Measurements from ENCODE around the gene CCDC74B. TPM values are rescaled to one million over a fixed set of nuclear protein-coding genes. Genes with fewer than 3 reads are reported as not detected.
"Not testable (repeated sequence)": the region's sequence is repeated elsewhere in the genome, so short reads cannot be mapped to it uniquely, and the experiment has no call there.

CCDC74B gene
- 0.52 and 1.8 TPM in 2 replicates for total RNA-seq

GRCh38 chr2:130145006-130145414, at the start of gene CCDC74B:
Gene CCDC74B, minus strand, starts transcription at chr2:130145112. Its CDS starts 116 bp downstream, at chr2:130144996.
- intact Hi-C loops (cut with micrococcal nuclease): loop anchor here (5.0 kb wide), 1 partner anchor 37 kb away; the partner anchor contains the start of genes MZT2B and SMPD4
- not testable (repeated sequence) for H3K27ac Mint-ChIP-seq; H3K36me3 Mint-ChIP-seq (ENCODE audit: low read depth); H3K27me3 Mint-ChIP-seq (ENCODE audit: insufficient read depth); H3K4me1 Mint-ChIP-seq (ENCODE audit: low read depth); H3K9me3 Mint-ChIP-seq
- peak within 1 kb of the TSS; percentile 80 for H3K4me3 Mint-ChIP-seq
- peak; percentile 42 for DNase-seq (ENCODE audit: low spot score)

GRCh38 chr2:130193824-130194223, 48.9 kb upstream of the CCDC74B start:
- H3K27ac Mint-ChIP-seq; H3K4me3 Mint-ChIP-seq; H3K27me3 Mint-ChIP-seq (ENCODE audit: insufficient read depth); DNase-seq (ENCODE audit: low spot score); H3K9me3 Mint-ChIP-seq; intact Hi-C loops (cut with micrococcal nuclease); H3K36me3 Mint-ChIP-seq (ENCODE audit: low read depth); H3K4me1 Mint-ChIP-seq (ENCODE audit: low read depth): not testable (repeated sequence)

- H3K4me3 Mint-ChIP-seq; DNase-seq (ENCODE audit: low spot score); H3K9me3 Mint-ChIP-seq; H3K36me3 Mint-ChIP-seq (ENCODE audit: low read depth); intact Hi-C loops (cut with micrococcal nuclease); H3K27me3 Mint-ChIP-seq (ENCODE audit: insufficient read depth); H3K27ac Mint-ChIP-seq; H3K4me1 Mint-ChIP-seq (ENCODE audit: low read depth): not testable (repeated sequence)
Measured at GRCh38 chr2:130192451-130192850, 47.5 kb upstream of the CCDC74B start.

- H3K27me3 Mint-ChIP-seq (ENCODE audit: insufficient read depth); H3K36me3 Mint-ChIP-seq (ENCODE audit: low read depth); DNase-seq (ENCODE audit: low spot score); H3K4me1 Mint-ChIP-seq (ENCODE audit: low read depth); H3K4me3 Mint-ChIP-seq; H3K9me3 Mint-ChIP-seq; intact Hi-C loops (cut with micrococcal nuclease); H3K27ac Mint-ChIP-seq: not testable (repeated sequence)
Measured at GRCh38 chr2:130191319-130191718, 46.4 kb upstream of the CCDC74B start.

- DNase-seq (ENCODE audit: low spot score): no peak
Measured at GRCh38 chr2:130190237-130190636, 45.3 kb upstream of the CCDC74B start.

GRCh38 chr2:130188958-130189357, 44.0 kb upstream of the CCDC74B start:
- intact Hi-C loops (cut with micrococcal nuclease); H3K9me3 Mint-ChIP-seq; DNase-seq (ENCODE audit: low spot score); H3K27ac Mint-ChIP-seq; H3K4me1 Mint-ChIP-seq (ENCODE audit: low read depth); H3K36me3 Mint-ChIP-seq (ENCODE audit: low read depth); H3K27me3 Mint-ChIP-seq (ENCODE audit: insufficient read depth); H3K4me3 Mint-ChIP-seq: not testable (repeated sequence)

More at GRCh38 chr2:130190237-130190636, 45.3 kb upstream of the CCDC74B start:
- Mint-ChIP-seq H3K27me3 (ENCODE audit: insufficient read depth) (no peaks in the 10 kb centered on the region), H3K9me3 (no peaks in the 10 kb centered on the region), H3K4me3 (no peak overlapping the region), H3K4me1 (ENCODE audit: low read depth) (peaks cover 4% of the 10 kb centered on the region), H3K36me3 (ENCODE audit: low read depth) (peaks cover 2% of the 10 kb centered on the region), H3K27ac (no peak overlapping the region)
- intact Hi-C loops (cut with micrococcal nuclease): no loop called here

GRCh38 chr2:130187859-130188792, 43.2 kb upstream of the CCDC74B start:
- H3K36me3 Mint-ChIP-seq (ENCODE audit: low read depth); H3K27ac Mint-ChIP-seq; H3K4me1 Mint-ChIP-seq (ENCODE audit: low read depth); H3K9me3 Mint-ChIP-seq; H3K4me3 Mint-ChIP-seq; DNase-seq (ENCODE audit: low spot score); intact Hi-C loops (cut with micrococcal nuclease); H3K27me3 Mint-ChIP-seq (ENCODE audit: insufficient read depth): not testable (repeated sequence)

GRCh38 chr2:130187268-130187667, 42.4 kb upstream of the CCDC74B start:
- H3K36me3 Mint-ChIP-seq (ENCODE audit: low read depth): peaks cover 5% of the 10 kb centered on the region
- intact Hi-C loops (cut with micrococcal nuclease): no loop called here

GRCh38 chr2:130186391-130186790, 41.5 kb upstream of the CCDC74B start:
- H3K27me3 Mint-ChIP-seq (ENCODE audit: insufficient read depth): no peaks in the 10 kb centered on the region
- H3K4me1 Mint-ChIP-seq (ENCODE audit: low read depth): no peaks in the 10 kb centered on the region
- no peak overlapping the region for H3K4me3 Mint-ChIP-seq
- no peak for DNase-seq (ENCODE audit: low spot score)
- no peaks in the 10 kb centered on the region for H3K9me3 Mint-ChIP-seq
- H3K27ac Mint-ChIP-seq: no peak overlapping the region
- intact Hi-C loops (cut with micrococcal nuclease): no loop called here
- H3K36me3 Mint-ChIP-seq (ENCODE audit: low read depth): peaks cover 3% of the 10 kb centered on the region

More at GRCh38 chr2:130187268-130187667, 42.4 kb upstream of the CCDC74B start:
- peaks cover under 1% of the 10 kb centered on the region for H3K4me1 Mint-ChIP-seq (ENCODE audit: low read depth)
- H3K9me3 Mint-ChIP-seq: no peaks in the 10 kb centered on the region
- H3K27ac Mint-ChIP-seq: no peak overlapping the region
- no peak overlapping the region for H3K4me3 Mint-ChIP-seq
- H3K27me3 Mint-ChIP-seq (ENCODE audit: insufficient read depth): no peaks in the 10 kb centered on the region
- no peak for DNase-seq (ENCODE audit: low spot score)

GRCh38 chr2:130185896-130186295, 41.0 kb upstream of the CCDC74B start:
- no peak for DNase-seq (ENCODE audit: low spot score)
- intact Hi-C loops (cut with micrococcal nuclease): no loop called here
- no peak overlapping the region for H3K27ac Mint-ChIP-seq
- no peaks in the 10 kb centered on the region for H3K9me3 Mint-ChIP-seq
- peaks cover 3% of the 10 kb centered on the region for H3K36me3 Mint-ChIP-seq (ENCODE audit: low read depth)
- no peaks in the 10 kb centered on the region for H3K4me1 Mint-ChIP-seq (ENCODE audit: low read depth)
- no peaks in the 10 kb centered on the region for H3K27me3 Mint-ChIP-seq (ENCODE audit: insufficient read depth)
- H3K4me3 Mint-ChIP-seq: no peak overlapping the region

- DNase-seq (ENCODE audit: low spot score): no peak
- intact Hi-C loops (cut with micrococcal nuclease): no loop called here
- H3K27ac Mint-ChIP-seq: no peak overlapping the region
- H3K4me1 Mint-ChIP-seq (ENCODE audit: low read depth): no peaks in the 10 kb centered on the region
- H3K27me3 Mint-ChIP-seq (ENCODE audit: insufficient read depth): no peaks in the 10 kb centered on the region
- peaks cover 3% of the 10 kb centered on the region for H3K36me3 Mint-ChIP-seq (ENCODE audit: low read depth)
- no peak overlapping the region for H3K4me3 Mint-ChIP-seq
- no peaks in the 10 kb centered on the region for H3K9me3 Mint-ChIP-seq
Measured at GRCh38 chr2:130185436-130185835, 40.5 kb upstream of the CCDC74B start.

GRCh38 chr2:130183512-130184373, 38.8 kb upstream of the CCDC74B start:
- Mint-ChIP-seq H3K27me3 (ENCODE audit: insufficient read depth) (no peaks in the 10 kb centered on the region), H3K36me3 (ENCODE audit: low read depth) (peaks cover 3% of the 10 kb centered on the region), H3K9me3 (no peaks in the 10 kb centered on the region), H3K4me1 (ENCODE audit: low read depth) (no peaks in the 10 kb centered on the region), H3K27ac (peak overlapping the region; percentile 89), H3K4me3 (peak overlapping the region; percentile 85)
- intact Hi-C loops (cut with micrococcal nuclease): loop anchor here (5.0 kb wide), 4 partner anchors 36 to 1309 kb away; partner anchors contain the start of genes CCDC74B and MZT2A
- DNase-seq (ENCODE audit: low spot score): no peak

Measured in activated T-helper 1 cell treated with anti-CD3 and anti-CD28 coated beads, Interleukin-12 subunit alpha, Interleukin-12 subunit beta, Interleukin-2, Interleukin-4 antibody, amounts not matched to agents 30 ng/mL and 10 ng/mL and 1 ng/mL, durations not matched to agents 14 hours and 24 hours and 36 hours (primary cell).